NCI-H510A (cell line): ENCODE data around the gene THAP7.
"Not testable (repeated sequence)": the region's sequence is repeated elsewhere in the genome, so short reads cannot be mapped to it uniquely, and the experiment has no call there.

Source experiments
- DNase-seq: peaks from one replicate; lab custom pipeline; 2025; lab: John Stamatoyannopoulos, UW

The THAP7 gene, protein sequence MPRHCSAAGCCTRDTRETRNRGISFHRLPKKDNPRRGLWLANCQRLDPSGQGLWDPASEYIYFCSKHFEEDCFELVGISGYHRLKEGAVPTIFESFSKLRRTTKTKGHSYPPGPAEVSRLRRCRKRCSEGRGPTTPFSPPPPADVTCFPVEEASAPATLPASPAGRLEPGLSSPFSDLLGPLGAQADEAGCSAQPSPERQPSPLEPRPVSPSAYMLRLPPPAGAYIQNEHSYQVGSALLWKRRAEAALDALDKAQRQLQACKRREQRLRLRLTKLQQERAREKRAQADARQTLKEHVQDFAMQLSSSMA

DNA sequence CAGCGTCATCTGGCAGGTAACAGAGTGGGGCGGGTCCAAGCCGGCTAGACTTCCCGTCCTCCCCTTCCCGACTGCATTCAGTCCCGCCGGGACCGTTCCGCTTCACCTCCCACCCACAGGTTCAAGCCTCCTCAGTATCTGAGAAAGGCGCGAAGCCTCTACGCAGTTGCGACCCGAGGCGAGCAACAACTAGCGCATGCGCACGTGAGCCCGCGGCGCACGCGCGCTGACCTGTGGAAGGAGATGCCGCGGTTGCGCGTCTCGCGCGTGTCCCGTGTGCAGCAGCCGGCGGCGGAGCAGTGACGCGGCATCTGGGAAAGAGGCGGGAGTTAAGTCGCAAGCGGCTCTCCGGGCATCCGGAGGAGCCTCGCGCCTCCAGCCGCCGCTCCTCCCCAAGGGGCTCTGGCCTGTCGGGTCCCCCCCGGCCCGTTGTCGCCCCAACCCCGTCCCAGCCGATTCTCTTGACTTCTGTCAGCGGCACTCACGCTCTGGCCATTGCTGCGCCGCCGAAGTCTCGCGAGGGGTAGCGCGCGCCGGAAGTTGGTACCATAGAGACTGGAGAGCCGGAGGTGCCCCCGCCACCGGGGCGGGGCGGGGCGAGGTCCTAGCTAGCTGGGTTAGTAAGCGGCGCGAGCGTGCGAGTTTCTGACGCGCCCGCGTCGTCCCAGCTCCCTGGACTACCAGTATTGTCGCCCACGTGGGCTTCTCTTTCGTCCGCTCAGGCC, at the start of gene THAP7:
THAP7 (minus strand) TSS at position 518 of the 725 bp plus-strand sequence; CDS start at position 311, 207 bp downstream.
- DNase-seq, result peak; percentile 70

DNA sequence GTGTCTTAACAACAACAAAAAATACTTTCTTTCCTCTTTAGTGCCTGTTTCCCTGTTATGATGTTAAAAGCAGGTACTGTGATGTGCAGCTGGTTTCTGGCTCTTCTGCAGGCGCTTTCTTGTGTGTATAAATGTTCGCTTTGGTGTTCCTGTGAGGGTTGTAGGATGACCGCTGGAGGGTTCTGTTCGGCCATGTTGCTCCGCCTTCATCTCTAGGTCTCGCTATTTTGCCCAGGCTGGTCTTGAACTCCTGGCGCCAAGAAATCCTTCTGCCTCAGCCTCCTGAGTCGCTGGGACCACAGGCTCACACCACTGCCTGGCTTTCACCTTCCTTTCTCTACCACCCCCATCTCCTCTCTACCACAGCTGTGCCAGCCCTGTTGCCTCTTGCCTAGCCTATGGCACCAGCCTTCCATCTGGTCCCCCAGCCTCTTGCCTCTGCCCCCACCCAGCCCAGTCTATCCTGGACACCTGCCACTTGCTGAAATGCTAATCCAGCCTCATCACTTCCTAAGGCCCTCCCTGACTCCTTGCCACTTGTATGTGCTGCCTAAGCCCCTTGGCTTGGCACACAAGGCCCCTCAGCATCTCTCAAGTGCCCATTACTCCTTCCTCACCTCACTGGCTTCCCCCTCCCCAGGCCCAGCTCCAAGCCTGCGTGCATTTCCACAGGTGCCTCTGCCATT, 49.4 kb upstream of the THAP7 start:
- DNase-seq, result no peak

DNA sequence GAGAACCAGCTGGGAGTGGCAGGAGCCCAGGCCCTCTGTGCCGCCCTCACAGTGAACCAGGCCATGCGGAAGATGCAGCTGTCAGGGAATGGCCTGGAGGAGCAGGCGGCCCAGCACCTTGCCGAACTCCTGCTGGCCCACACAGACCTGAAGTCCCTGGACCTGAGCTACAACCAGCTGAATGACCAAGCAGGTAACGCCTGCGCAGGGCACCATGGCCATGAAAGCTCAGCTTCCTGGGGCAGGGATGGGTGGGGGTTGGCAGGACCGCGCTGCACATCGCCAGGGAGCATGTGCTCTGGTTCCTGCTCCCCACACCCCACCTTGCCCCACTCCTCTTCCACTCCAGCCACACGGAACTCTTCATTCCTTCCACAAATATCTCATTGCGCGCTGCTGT, 47.0 kb upstream of the THAP7 start:
- not testable (repeated sequence) for DNase-seq

DNA sequence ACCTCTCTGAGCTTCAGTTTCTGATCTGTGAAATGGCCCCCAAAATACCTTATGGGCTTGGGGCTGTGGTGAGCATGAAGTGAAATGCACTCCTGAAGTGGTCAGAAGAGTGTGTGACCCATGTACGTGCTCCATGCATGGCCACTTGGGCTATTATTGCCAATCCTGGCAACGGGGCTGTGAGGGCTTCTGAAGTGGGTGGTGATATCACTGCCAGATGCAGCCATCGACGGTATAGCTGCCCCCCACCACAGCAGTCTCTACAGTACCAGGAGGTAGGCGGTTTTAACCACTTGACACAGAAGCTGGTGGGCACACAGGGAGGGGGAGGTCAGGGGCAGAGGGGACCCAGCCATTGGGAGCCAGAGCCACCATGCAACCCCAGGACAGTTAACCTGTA, 46.5 kb upstream of the THAP7 start:
- not testable (repeated sequence) for DNase-seq

DNA sequence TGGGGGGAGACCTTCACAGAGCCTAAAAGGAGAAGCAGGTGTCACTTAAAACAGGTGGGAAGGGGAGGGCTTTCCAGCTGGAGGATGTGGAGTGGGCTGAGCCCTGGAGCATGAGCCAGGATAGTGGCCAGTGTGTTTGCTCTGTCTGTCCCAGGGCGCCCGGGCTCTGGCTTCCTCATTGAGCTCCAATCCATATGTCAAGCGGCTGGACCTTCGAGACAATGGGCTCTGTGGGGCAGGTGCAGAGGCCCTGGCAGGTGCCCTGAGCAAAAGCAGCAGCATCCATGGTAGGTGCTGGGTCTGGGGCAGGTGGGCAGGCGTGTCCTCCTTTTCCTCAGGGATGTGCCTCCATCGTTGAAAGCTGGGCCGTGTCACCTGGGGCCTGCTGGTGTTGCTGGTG, 45.8 kb upstream of the THAP7 start:
- peak; percentile 57 for DNase-seq

DNA sequence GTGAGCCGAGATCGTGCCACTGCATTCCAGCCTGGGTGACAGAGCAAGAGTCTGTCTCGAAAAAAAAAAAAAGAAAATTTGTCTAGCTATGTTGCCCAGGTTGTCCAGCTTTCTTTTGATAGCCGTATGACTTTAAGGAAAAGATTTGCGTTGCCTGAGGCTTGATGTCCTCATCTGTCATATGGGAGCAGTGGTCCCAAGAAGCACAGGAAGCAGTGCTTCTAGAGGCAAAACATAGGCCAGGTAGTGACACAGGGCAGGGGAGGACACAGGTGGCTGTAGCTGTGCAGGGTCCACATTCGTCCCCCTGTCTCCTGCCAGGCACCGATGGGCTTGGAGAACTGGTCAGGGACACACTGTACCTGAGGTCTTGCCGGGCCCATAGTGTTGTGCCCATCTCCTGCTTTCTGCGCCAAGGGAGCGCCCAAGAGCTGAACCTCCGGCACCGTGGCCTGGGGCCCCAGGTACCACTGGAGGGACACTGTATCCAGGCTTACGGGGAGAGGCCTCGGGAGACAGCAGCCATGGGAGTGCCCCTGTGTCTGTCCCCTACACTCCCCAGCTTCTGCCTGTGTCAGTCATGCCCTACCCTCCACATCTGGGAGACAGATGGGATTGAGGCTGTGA, 45.2 kb upstream of the THAP7 start:
- DNase-seq, result no peak

DNA sequence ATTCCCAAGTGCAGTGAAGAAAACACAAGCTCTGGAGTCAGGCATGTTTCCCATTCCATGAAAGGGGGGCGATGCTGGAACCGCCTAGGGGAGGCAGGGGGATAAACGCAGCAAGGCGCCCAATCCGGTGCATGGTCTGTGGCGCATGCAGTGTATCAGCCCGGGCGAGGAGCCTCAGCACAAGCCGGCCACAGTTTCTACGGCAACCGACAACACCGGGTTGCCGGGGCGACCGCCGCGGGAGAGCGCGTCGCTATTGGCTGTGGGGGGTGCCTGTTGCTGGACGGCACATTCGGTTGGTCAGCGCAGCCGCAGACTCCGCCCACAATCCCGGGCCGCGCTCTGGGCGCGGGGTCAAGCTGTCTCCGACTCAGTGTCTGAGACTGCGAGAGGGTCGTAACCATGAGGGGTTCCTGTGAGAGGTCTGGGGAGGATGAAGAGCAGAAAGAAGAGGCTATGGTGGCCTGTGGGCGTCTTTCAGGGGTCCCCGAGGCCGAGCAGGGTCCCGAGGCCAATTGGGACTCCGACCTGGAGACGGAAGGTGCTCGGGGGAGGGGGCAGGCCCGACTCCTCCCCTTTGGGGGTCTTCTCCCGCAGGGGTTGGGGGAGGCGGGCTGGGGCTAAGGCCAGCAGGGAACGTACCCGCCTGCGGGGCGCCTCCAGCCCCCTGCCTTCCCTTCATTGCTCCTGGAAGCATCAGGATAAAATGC, 43.8 kb upstream of the THAP7 start, which contains the start of gene LRRC74B:
LRRC74B (plus strand) TSS at position 362 of the 710 bp plus-strand sequence; CDS start at position 403, 41 bp downstream.
- DNase-seq, result peak; percentile 87

DNA sequence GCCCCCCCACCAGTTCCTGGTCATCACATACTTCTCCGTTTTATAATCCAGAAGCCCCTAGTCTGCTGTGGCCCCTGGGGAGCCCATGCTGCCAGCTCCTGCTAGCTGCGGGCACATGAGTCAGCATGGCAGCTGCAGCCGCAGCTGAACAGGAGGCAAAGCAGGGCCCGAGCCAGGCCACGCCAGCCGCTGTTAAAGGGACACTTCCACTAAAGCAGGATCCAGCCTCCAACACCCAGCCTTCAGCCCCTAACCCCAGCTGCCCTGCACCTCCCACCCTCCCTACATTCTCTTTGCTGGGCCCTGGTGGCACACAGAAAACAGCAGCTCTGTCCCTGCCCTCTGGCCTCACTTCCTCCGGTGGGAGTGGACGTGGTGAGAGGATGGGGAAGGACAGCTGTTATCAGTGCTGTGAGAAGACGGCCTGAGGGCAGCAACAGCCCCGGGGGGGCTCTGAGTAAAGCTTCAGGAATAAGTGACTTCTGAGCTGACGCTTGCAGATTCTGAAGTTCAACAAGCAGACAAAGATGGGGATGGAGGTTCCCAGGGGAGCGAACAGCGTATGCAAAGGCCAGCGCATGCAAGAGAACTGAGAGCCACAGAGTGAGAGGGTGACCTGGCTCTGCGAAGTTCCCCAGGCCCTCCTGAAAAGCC, 43.1 kb upstream of the THAP7 start:
- no peak for DNase-seq

DNA sequence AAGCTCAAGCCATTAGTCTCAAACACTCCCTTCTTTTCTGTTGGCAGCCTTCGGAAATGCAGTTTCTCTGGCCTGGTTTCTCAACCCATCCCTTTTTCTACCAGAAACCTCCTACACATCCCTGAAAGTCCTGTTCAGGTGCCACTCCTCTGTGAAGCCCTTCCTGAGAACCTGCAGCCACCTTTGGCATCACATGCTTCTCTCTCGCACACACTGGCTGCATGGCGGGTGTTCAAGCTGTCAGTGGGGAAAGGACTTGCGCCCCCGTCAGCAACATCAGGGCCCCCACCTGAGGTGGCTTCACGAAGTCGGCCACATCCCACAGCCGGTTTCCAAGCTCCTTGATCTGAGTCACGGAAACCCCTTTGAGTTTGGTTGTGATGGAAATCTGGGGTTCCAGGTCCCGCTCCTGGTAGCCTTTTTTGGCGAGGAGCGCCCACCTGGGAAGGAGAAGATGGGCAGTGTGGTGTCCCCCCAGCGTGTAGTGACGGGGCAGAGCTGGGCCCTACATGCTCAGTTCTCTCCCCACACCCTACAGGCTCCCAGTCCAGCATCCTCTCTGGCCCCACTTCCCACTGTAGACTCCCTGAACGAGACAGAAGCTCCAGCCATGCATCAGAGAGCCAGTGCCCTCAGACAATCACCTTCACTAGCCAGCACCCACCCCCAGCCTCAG, 42.1 kb upstream of the THAP7 start:
- no peak for DNase-seq

DNA sequence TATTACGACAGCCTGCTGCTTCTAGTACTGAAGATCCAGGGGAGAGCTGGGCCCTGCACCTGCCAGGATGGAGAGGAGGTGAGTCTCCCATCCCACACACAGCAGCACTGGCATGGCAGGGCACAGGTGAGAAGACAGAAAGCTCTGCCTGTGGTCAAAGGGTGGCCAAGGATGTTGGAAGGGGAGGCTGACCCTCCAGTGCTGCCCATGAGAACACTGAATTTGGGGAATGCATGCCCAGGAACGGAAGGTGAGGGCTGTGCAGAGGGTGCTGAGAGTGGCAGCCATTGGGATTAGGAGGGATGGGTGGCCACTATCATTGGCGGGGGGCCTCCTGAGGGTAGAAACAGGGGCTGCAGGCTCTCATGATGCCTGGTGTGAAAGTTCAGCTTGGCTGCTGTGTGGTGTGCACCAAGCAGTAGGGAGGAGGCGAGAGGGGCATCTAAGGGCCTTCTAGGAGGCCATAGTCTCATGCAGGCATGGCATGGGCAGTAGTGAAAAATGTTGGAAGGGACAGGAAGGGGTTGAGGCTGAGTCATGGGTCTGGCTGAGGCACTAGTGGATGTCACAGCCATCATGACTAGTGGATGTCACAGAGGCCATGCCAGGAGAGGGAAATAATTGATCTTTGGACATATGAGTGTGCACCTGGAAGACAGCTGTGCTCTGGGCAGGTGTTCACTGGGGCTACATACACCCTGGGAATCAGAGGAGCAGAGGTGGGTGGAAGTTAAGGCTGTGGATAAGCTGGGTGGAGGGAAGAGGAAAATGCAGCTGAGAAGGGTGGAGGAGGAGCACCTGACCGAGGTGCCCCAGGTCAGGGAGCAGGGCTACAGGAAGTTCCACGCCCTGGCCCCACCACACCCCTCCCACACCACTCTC, 41.3 kb upstream of the THAP7 start:
- no peak for DNase-seq

DNA sequence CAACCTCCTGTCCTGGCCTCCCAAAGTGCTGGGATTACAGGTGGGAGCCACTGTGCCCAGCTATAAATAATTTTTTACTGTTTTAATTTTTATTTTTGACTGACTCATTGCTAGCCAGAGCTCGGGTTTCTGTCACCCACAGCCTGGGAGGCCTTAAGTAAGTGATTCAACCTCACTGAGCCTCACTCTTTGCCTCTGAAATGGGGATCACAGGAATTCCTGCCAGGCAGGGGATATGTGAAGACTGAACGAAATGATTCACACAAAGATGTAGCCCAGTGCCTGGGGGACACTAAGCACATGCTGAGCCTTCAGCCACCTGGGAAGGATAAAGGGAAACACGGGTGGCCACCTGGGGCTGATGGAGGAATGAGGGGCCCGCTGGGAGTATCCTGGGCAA, 40.0 kb upstream of the THAP7 start:
- no peak for DNase-seq

DNA sequence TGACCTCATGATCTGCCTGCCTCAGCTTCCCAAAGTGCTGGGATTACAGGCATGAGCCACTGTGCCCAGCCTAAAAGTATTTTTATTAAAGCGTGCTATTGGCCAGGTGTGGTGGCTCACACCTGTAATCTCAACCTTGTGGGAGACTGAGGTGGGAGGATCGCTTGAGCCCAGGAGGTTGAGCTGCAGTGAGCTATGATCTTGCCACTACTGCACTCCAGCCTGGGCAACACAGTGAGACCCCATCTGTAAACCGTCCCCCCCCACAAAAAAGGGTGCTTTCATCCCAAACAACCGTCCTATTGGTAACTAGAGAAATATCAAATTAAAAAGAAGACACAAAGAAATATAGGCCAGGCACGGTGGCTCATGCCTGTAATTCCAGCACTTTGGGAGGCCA, 37.2 kb upstream of the THAP7 start:
- DNase-seq, result not testable (repeated sequence)

DNA sequence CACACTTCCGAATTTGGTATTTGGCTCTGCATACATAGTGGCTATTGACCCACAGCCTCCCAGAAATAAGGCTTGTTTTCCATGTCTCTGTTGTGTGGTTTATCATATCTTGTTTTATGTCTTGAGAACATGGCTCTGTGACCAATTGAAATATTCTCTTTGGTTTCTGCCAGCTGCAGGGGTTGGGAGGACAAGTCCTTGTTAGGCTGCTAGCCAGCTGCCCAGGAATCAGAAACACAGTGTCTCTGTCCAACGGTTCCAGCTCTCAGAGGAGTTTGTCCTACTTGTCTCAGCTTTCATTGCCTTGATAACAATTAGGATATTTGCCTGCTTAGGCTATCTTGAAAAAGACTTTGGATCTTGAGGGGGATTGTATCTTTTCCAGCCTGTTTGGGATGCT, 36.5 kb upstream of the THAP7 start:
- DNase-seq, result no peak

DNA sequence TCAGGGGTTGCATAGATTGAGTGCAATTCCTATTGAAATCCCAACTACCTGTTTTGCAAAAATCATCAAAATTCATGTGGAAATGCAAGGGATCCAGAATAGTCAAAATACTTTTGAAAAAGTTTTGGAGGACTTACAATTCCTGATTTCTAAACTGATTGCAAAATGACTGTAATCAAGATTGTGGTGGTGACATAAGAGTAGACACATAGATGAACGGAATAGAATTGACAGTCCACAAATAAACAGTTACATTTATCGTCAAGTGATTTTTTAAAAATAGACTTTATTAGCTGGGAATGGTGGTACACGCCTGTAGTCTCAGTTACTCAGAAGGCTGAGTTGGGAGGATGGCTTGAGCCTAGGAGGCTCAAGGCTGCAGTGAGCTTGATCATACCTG, 33.1 kb upstream of the THAP7 start:
- no peak for DNase-seq

DNA sequence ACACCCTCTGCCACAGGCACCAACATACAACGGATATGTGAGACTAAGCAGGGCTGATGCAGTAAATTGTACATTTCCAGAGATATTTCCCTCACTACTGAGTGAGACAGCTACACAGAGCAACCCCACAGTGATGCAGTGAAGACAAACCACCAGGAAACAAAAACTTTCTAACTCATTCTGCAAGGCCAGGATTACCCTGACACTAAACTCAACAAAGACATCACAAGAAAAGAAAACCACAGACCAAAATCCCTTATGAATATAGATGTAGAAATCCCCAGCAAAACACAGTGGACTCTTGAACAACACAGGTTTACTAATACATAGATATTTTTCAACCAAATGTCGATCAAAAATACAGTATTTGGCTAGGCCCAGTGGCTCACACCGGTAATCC, 32.0 kb upstream of the THAP7 start:
- DNase-seq, result no peak

DNA sequence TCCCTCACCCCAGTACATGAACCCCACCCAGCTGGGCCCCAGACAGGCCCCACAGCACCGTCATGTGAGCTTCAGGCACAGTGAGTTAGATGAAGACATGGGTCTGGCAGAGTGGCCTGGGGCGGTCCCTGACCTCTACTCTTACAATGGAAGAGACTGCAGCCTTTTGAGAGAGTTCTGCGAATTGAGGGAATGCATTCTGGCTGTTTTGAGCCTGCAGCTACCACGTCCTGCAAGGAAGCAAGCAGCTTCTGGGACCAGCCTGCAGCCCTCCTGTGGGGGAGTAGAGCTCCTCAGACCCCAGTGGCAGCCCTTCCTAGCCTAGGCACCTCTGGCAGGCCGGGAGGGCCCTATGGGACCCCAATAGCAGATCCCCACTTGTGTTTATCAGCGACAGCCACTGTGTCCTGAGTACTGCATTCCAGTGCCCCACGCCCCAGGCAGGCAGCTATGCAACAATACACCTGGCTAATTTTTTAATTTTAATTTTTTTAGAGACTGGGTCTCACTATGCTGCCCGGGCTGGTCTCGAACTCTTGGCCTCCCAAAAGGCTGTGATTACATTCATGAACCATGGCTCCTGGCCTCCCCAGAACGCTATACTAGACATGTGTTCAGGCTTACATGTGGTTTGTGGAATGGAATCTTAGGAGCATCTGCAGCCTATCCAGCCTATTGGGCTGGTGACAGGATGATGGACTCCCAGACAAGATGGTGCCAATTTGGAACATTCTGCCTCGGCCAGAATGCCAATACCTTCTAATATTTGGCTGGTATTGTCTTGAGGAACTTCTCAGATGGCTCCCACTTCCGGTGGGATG, 31.2 kb upstream of the THAP7 start:
- no peak for DNase-seq

DNA sequence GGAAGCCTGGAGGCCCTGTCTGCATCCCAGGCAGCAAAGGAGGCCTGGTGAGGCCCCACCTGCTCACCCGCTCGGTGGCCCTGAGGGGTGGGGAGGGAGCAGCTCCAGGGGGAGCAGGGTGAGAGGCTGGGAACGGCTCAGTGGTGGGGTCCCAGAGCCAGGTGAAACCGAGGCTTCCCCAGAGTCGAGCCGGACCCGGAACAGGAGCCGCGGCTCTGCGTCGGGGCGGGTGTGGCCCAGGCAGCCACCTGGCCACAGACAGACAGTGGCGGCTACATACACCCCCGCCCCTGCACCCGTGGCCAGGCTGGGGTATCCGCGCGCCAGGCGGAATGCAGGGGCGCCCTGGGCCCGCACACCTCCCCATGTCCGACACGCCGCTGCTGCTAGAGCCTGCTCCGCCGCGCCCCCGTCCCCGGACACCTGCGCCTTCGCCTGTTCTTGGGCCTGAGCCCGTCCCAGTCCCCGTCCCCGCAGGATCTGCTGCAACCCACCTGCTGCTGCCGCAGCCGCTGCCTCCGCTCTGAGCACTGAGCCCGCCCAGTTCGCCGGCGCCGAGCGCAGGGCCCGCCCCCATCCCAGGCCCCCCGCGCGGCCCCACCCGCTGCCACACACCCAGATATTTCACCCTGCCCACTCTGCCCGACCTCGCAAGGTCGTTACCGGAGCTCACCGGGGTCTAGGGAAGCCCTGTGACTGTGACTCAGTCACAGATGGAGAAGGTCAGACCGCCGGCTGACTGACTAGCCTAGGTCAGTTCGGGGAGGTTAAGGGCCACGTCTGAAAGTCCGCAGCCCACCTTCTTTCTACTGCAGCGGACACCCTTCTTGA, 30.3 kb upstream of the THAP7 start, which contains the start of gene SLC7A4:
SLC7A4 (minus strand) TSS at position 525 of the 831 bp plus-strand sequence. CDS start 749 bp downstream, outside the sequence.
- no peak for DNase-seq
